HL-60 (cell line): ENCODE measurements around the gene TMC6.

Experiments
- SPI1 ChIP-seq: IDR thresholded peaks from 2 replicates; pipeline ENCODE4 v1.6.1; 2012; ENCODE audit warnings: low read depth, mild to moderate bottlenecking, borderline replicate concordance
- TF ChIP-seq, protein P1 (sequence below): IDR thresholded peaks from one replicate; pipeline ENCODE4 v1.5.1; 2011; ENCODE audit warnings: low read length, control low read depth, inconsistent platforms; ENCODE audit not compliant: insufficient read depth

DNA sequence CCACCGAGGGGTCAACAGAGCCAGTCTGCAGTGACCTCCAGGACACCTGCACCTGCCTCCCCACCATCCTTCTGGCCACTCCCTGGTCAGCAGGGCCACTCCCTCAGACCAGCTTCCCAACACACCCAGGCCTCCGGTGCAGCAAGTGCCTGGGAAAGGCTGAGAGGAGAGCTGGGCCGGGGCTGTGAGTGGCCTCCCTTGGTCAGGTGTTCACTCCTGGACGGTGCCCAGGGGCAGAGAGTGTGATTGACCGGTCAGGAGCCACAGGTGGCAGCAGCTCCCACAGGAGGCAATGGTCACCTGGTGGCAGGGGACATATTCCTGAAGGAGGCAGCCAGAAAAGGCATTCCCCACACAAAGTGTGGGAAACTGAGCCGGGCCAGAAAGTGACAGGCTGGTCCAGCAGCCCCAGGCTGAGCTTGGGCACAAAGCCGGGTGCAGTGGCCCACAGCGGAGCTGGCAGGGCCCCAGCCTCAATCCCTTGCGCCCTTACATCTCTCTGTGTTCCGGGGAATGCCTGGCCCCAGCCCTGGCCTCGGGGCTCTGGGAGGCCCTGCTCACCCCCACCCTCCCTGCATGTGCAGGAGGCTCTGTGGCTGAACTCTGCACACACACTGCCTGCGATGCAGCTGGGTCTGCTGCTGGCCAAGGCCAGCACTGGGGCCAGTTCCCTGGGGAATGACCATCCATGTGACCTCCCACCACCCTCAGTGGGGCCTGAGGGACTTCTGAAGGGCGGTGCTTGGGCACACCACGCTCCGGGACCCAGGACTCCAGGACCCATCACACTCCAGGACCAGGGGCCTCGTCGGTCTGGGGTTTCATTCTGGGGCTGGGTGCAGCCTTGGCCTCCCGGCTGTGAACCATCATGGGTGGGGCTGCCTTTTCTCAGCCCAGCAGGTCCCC, 16.4 kb upstream of the TMC6 start:
- TF ChIP-seq, protein P1, sequence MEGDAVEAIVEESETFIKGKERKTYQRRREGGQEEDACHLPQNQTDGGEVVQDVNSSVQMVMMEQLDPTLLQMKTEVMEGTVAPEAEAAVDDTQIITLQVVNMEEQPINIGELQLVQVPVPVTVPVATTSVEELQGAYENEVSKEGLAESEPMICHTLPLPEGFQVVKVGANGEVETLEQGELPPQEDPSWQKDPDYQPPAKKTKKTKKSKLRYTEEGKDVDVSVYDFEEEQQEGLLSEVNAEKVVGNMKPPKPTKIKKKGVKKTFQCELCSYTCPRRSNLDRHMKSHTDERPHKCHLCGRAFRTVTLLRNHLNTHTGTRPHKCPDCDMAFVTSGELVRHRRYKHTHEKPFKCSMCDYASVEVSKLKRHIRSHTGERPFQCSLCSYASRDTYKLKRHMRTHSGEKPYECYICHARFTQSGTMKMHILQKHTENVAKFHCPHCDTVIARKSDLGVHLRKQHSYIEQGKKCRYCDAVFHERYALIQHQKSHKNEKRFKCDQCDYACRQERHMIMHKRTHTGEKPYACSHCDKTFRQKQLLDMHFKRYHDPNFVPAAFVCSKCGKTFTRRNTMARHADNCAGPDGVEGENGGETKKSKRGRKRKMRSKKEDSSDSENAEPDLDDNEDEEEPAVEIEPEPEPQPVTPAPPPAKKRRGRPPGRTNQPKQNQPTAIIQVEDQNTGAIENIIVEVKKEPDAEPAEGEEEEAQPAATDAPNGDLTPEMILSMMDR = no peak
- no peak for TF ChIP-seq SPI1
